ENCODE measurements around the gene ARHGEF11. TPM values are rescaled to one million over a fixed set of nuclear protein-coding genes. Genes with fewer than 3 reads are reported as not detected.

The ARHGEF11 gene
- polyA plus RNA-seq, 1 donor (not counting 4 experiments of a cell fraction or from before 2014, with no cell fraction given): 8.0 TPM

- dilution Hi-C loops (cut with MboI; ENCODE audit: extremely low pct_ligation_motif_present, low sequenced_read_pairs): no loop called here
- H3K36me3 ChIP-seq (ENCODE audit: control insufficient read depth in 2 of 2, extremely low read depth in 1 of 2, insufficient read depth in 2 of 2, low read length in 2 of 2): peaks cover 17 to 39% of the 10 kb centered on the region in 2 experiments
- TF ChIP-seq CTCF (optimal IDR thresholded peaks at IDR 0.05 in 1 of 3, IDR thresholded peaks at IDR 0.05 in 1 of 3, conservative IDR thresholded peaks at IDR 0.05 in 1 of 3; ENCODE audit: extremely low read depth in 1 of 3, insufficient read depth in 2 of 3, low read length in 3 of 3) (no peak), EZH2 (IDR thresholded peaks at IDR 0.05; ENCODE audit: low read length) (no peak)
- no peaks in the 10 kb centered on the region for H3K27me3 ChIP-seq (ENCODE audit: control insufficient read depth, extremely low read depth, insufficient read depth, low read length)
- FAIRE-seq: no peak
- no peak overlapping the region for H2AFZ ChIP-seq (ENCODE audit: control insufficient read depth, low read length)
- H3K79me2 ChIP-seq (ENCODE audit: control insufficient read depth, insufficient read depth, low read length): no peaks in the 10 kb centered on the region
- no peak for DNase-seq (ENCODE audit: low read depth, low spot score)
- H3K9me3 ChIP-seq (ENCODE audit: control insufficient read depth, low read depth, low read length): no peaks in the 10 kb centered on the region
- H3K27ac ChIP-seq (ENCODE audit: control insufficient read depth, insufficient read depth, low read length): no peak overlapping the region
- H3K4me1 ChIP-seq (ENCODE audit: control insufficient read depth, extremely low read depth, insufficient read depth, low read length): no peaks in the 10 kb centered on the region
- H3K9ac ChIP-seq (ENCODE audit: control insufficient read depth, extremely low read depth, insufficient read depth, low read length): no peak overlapping the region
- no peaks in the 10 kb centered on the region for H4K20me1 ChIP-seq (ENCODE audit: control insufficient read depth, extremely low read depth, insufficient read depth, low read length)
- H3K4me3 ChIP-seq (ENCODE audit: control insufficient read depth in 2 of 3, extremely low read depth in 1 of 3, insufficient read depth in 2 of 3, low read depth in 1 of 3, low read length in 3 of 3): no peak overlapping the region
- no peaks in the 10 kb centered on the region for H3K9me1 ChIP-seq (ENCODE audit: control insufficient read depth, extremely low read depth, insufficient read depth, low read length)
- no peak overlapping the region for H3K4me2 ChIP-seq (ENCODE audit: control insufficient read depth, extremely low read depth, insufficient read depth, low read depth, low read length)
Observed at GRCh38 chr1:156939786-156940334, 105.7 kb downstream of the ARHGEF11 start.

GRCh38 chr1:156938813-156939212 lies 106.7 kb downstream of the ARHGEF11 start:
- H3K36me3 ChIP-seq (ENCODE audit: control insufficient read depth in 2 of 2, extremely low read depth in 1 of 2, insufficient read depth in 2 of 2, low read length in 2 of 2): peaks cover 11 to 30% of the 10 kb centered on the region in 2 experiments
- no peak for FAIRE-seq
- dilution Hi-C loops (cut with MboI; ENCODE audit: extremely low pct_ligation_motif_present, low sequenced_read_pairs): no loop called here

More at GRCh38 chr1:156938813-156939212, 106.7 kb downstream of the ARHGEF11 start:
- H3K4me2 ChIP-seq (ENCODE audit: control insufficient read depth, extremely low read depth, insufficient read depth, low read depth, low read length): no peak overlapping the region
- H3K27me3 ChIP-seq (ENCODE audit: control insufficient read depth, extremely low read depth, insufficient read depth, low read length): no peaks in the 10 kb centered on the region
- H4K20me1 ChIP-seq (ENCODE audit: control insufficient read depth, extremely low read depth, insufficient read depth, low read length): no peaks in the 10 kb centered on the region
- H3K9me3 ChIP-seq (ENCODE audit: control insufficient read depth, low read depth, low read length): no peaks in the 10 kb centered on the region
- no peak overlapping the region for H2AFZ ChIP-seq (ENCODE audit: control insufficient read depth, low read length)
- H3K9ac ChIP-seq (ENCODE audit: control insufficient read depth, extremely low read depth, insufficient read depth, low read length): no peak overlapping the region
- no peaks in the 10 kb centered on the region for H3K79me2 ChIP-seq (ENCODE audit: control insufficient read depth, insufficient read depth, low read length)
- H3K4me3 ChIP-seq (ENCODE audit: control insufficient read depth in 2 of 3, extremely low read depth in 1 of 3, insufficient read depth in 2 of 3, low read depth in 1 of 3, low read length in 3 of 3): no peak overlapping the region
- no peaks in the 10 kb centered on the region for H3K9me1 ChIP-seq (ENCODE audit: control insufficient read depth, extremely low read depth, insufficient read depth, low read length)
- DNase-seq (ENCODE audit: low read depth, low spot score): no peak
- no peak overlapping the region for H3K27ac ChIP-seq (ENCODE audit: control insufficient read depth, insufficient read depth, low read length)
- TF ChIP-seq CTCF (optimal IDR thresholded peaks at IDR 0.05 in 1 of 3, IDR thresholded peaks at IDR 0.05 in 1 of 3, conservative IDR thresholded peaks at IDR 0.05 in 1 of 3; ENCODE audit: extremely low read depth in 1 of 3, insufficient read depth in 2 of 3, low read length in 3 of 3): no peak
- TF ChIP-seq EZH2 (IDR thresholded peaks at IDR 0.05; ENCODE audit: low read length): no peak
- no peaks in the 10 kb centered on the region for H3K4me1 ChIP-seq (ENCODE audit: control insufficient read depth, extremely low read depth, insufficient read depth, low read length)
